ENCODE results near the gene USP47.

The USP47 gene

GRCh38 chr11:11867720-11868119 is 25.9 kb downstream of the USP47 start:
- DNase-seq (ENCODE audit: low spot score), result no peak

- no peak for DNase-seq (ENCODE audit: low spot score)
Observed at GRCh38 chr11:11871991-11872401, 30.2 kb downstream of the USP47 start.

DNA sequence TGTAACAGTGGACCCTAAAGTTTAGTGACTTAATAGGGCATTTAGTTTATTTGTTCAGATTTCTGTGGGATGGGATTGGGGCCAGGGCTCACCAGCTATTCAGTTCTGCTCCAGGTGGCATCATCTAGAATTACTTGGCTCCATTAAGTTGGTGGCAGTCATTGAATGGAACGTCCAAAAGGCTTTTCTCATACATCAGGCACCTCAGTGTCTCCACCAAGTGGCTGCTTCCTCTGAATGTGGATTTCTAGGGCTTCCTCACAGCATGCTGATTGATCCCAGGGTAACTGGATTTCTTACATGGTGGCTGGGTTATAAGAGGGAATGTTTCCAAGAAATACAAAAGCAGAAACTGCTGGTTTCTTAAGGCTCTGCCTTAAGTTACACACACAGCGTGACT is 34.7 kb downstream of the USP47 start:
- DNase-seq (ENCODE audit: low spot score), result no peak

DNA sequence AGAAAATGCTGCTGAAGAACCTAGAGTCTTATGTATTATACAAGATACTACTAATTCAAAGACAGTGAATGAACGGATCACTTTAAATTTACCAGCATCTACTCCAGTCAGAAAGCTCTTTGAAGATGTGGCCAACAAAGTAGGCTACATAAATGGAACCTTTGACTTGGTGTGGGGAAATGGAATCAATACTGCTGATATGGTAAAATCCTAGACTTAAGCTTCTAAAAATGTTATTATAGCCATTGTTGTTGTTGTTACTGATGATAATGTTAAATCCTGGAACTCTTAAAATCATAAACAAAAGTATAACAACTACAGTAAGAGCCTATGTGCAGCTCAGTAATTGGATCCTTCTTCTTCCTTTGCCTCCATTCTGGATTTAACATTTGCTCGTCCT is 38.4 kb downstream of the USP47 start:
- DNase-seq (ENCODE audit: low spot score), result no peak

GRCh38 chr11:11882539-11882938 is 40.8 kb downstream of the USP47 start:
- DNase-seq (ENCODE audit: low spot score), result no peak

- DNase-seq (ENCODE audit: low spot score), result no peak
Observed at GRCh38 chr11:11884351-11884750, 42.6 kb downstream of the USP47 start.

- no peak for DNase-seq (ENCODE audit: low spot score)
Observed at GRCh38 chr11:11884774-11885481, 43.2 kb downstream of the USP47 start.

DNA sequence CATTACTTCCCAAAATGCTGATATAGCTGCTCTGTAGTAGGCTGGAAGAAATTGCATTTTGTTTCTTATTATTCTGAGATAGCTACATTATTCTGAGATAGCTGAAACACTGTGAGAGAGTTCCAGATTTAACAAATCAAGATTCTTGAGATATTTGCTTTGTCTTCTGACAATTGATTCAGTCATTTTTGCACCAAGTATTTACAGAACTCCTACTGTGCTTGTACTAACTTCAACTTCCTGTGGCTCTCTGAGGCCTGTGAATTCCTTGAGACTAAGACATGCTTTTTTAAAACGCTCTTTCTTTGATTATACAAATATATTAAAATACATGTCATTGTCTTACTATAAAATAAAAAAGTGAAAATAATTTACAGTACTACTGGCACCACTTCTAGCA is 52.7 kb downstream of the USP47 start:
- no peak for DNase-seq (ENCODE audit: low spot score)

GRCh38 chr11:11895672-11896071 is 53.9 kb downstream of the USP47 start:
- DNase-seq (ENCODE audit: low spot score), result no peak

DNA sequence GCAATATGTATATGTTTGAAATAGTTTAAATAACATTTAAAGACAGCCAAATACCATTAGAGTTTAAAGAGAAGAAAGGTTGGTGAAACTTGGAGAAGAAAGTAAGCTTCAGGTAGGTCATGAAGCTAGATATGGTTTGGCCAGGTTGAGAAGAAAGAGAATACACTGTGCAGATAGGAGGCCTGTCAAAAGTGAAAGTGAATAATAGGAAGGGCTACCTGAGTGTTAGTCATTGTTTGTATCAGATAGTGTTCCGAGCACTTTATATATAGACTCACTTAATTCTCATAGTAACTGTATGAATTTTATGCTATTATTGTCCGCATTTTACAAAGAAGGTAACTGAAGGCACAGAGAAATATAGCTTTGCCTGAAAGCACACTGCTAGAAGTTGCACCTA is 56.9 kb downstream of the USP47 start:
- DNase-seq (ENCODE audit: low spot score), result no peak

DNA sequence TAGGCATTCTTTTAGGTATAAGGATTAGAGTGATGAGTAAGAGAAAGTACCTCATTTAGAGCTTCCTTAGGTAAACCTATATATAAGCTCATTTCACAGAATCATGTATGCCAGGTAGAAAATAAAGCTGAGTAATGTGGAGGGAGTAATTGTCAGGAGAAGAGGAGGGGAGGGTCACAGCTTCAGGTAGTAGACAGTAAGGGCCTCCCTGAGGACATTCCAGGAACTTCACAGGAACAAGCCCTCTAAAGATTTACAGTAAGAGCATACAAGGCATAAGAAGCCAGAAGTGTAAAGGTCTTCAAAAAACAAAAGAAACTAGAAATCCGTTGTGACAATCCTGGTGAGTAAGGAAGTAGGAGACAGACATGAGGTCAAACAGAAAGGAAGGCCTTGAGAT is 57.6 kb downstream of the USP47 start:
- no peak for DNase-seq (ENCODE audit: low spot score)

DNA sequence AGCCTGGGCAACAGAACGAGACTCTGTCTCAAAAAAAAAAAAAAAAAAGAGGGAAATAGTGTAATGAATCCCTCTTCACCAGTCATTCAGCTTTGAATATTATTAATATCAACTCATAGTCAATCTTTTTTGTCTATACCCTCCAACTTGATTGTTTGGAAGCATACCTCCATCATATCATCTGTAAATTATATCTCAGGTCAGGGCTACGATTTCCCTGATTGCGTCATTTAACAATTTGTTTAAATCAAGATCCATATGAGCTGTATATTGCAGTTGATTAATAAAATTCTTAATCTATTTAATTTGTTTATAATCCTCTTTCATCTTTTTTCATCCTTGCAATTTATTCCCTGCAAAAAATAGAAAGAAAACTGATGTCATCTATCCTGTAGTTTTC is 60.2 kb downstream of the USP47 start:
- DNase-seq (ENCODE audit: low spot score), result no peak

DNA sequence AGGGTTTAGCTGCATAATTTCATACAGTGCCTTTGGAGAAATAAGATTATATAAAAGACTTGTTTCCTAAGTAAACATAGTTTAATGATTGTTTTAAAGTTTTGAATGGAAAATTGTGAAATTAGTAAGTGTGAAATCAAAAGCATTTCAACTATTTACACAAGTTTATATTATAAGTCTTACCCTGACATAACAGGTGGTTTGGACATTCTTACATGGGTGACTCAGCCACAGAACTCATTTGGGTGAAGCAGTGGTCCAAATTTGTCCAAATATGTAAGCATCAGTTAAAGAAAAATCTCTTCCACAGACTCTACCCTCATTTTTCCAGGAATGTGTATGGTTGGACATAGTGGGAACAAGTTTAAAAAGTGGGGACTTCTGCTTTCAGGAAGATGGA is 68.0 kb downstream of the USP47 start:
- no peak for DNase-seq (ENCODE audit: low spot score)

DNA sequence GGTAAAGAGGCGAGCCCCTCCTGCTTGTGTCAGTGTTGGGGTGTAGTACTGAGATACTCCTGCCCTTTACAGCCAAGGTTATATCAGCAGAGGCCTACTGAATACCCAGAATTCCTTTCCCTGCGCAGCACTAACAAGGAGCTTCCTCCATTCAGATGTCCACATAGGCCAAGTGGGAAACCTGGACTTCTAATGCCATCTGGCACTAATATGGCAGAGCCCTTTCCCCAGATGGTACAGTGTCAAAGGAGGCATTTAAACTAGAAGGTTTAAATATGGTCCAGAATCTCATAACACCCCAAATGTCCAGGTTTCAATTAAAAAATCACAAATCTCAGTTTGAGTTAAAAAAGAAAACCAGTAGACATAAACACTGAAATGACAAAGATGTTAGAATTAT is 68.8 kb downstream of the USP47 start:
- DNase-seq (ENCODE audit: low spot score), result no peak

DNA sequence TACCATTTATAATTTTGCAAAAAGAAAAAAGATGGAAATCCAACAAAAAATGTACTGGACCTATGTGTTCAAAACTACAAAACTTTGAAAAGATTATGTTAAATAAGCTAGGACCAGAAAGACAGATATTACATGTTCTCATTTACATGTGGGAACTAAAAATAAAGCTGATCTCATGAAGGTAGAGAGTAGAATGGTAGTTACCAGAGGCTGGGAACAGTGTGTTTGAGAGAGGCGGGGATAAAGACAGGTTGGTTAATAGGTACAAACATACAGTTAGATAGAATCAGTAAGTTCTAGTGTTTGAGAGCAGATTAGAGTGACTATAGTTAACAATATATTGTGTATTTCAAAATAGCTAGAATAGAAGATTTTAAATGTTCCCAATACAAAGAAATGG is 71.6 kb downstream of the USP47 start:
- DNase-seq (ENCODE audit: low spot score), result no peak

- DNase-seq (ENCODE audit: low spot score), result no peak
Observed at GRCh38 chr11:11915625-11916024, 73.9 kb downstream of the USP47 start.

- DNase-seq (ENCODE audit: low spot score), result no peak
Observed at GRCh38 chr11:11916981-11917399, 75.2 kb downstream of the USP47 start.

DNA sequence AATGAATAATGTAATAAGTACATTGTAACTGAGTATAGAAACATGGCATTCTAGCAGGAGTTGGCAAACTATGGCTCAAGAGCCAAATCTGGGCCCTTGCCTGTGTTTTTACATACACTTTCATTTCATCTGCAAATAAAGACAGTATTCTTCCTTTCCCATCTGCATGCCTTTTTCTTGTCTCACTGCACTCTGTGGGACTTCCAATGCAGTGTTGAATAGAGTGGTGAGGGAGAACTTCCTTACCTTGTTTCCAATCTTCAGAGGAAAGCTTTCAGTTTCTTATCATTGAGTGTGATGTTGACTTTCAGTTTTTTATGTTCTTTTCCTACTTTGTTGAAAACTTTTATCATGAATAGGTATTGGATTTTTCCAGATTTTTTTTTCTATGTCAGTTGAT is 82.1 kb downstream of the USP47 start:
- DNase-seq (ENCODE audit: low spot score), result no peak

GRCh38 chr11:11929920-11930319 is 88.1 kb downstream of the USP47 start:
- no peak for DNase-seq (ENCODE audit: low spot score)

DNA sequence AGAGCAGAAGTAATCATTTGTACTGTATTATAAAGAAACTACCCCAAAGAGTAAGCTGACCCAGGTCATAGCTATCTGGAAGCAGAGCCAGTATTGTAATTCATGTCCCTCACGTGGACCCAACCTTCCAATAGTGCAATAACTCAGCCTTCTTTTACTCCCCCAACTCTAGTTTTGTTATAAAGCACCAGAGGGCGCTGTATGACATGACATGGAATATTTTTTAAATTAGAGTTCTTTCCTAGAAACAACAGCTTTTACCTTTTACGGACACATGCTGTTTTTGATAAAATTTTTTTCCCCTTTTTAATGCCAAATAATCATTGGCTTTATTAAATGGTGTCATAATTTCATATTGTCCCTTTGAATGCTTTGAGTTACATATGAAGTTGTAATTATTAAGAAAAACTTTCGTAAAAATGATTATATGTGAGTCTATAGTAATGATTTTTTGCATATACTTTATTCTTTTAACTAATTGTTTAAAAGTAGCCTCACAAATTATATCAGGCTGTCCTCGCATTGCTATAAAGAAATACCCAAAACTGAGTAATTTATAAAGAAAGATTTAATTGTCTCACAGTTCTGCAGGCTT is 89.8 kb downstream of the USP47 start:
- DNase-seq (ENCODE audit: low spot score), result peak; percentile 42

- no peak for DNase-seq (ENCODE audit: low spot score)
Observed at GRCh38 chr11:11935536-11935935, 93.8 kb downstream of the USP47 start.

GRCh38 chr11:11937433-11937832 is 95.7 kb downstream of the USP47 start:
- no peak for DNase-seq (ENCODE audit: low spot score)

- no peak for DNase-seq (ENCODE audit: low spot score)
Observed at GRCh38 chr11:11937957-11938356, 96.2 kb downstream of the USP47 start.

DNA sequence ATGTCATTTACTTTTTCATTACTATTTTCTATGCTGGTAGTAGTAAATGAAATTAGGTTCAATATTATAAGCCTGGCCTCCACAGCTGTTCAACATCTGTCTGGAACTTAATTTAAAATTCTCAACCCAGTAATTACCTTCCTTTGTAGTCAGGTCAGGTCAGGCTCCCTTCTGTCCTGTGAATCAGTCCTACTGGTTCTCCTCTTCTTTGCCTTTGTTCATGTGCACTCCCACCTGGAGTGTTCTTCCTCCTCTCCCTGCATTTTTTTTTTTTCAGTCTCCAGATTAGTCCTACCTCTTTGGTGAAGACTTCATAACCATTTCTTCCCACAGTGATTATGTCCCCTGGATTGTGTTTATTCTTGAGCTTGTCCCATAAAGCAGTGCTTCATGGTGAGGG is 98.8 kb downstream of the USP47 start:
- no peak for DNase-seq (ENCODE audit: low spot score)
